K562 (cell line): ENCODE results near the gene CBX3. TPM values are rescaled to one million over a fixed set of nuclear protein-coding genes. Genes with fewer than 3 reads are reported as not detected.

ENCODE experiments used
- COPS2 ChIP-seq: fragments of 450-650 bp; conservative IDR thresholded peaks from 2 replicates; pipeline ENCODE4 v1.6.1; 2016; ENCODE audit warnings: mild to moderate bottlenecking, moderate library complexity
- HMG20B ChIP-seq: fragments of 250-450 bp; sonication (Bioruptor Pico); IDR thresholded peaks from 2 replicates; pipeline ENCODE4 v1.5.0; 2021; ENCODE audit warnings: mild to moderate bottlenecking
- JUND ChIP-seq, 2 experiments: IDR thresholded peaks; 2 replicates in 1 of 2; 3 replicates in 1 of 2; pipeline ENCODE4 v1.6.1; 2011; ENCODE audit warnings: borderline replicate concordance in 2 of 2, low read depth in 2 of 2, low read length in 2 of 2, improper control_type of control experiment in 1 of 2, missing biosample characterization in 1 of 2, missing genetic modification characterization in 1 of 2, missing genetic modification reagents in 1 of 2
- MECOM ChIP-seq: fragments of 250-450 bp; sonication (Bioruptor Pico); IDR thresholded peaks from 2 replicates; pipeline ENCODE4 v1.8.0; 2022; ENCODE audit warnings: inconsistent platforms
- MXI1 ChIP-seq: IDR thresholded peaks from 2 replicates; pipeline ENCODE4 v1.6.1; 2011; ENCODE audit warnings: low read depth, mild to moderate bottlenecking, improper control_type of control experiment, low read length
- NR2C2 ChIP-seq, 2 experiments: fragments of 200-800 bp in 1 of 2; sonication (Bioruptor generic) in 1 of 2; sonication (generic) in 1 of 2; formaldehyde crosslinking in 1 of 2; IDR thresholded peaks; 2 replicates each; pipeline versions ENCODE4 v1.6.1 to v1.8.0; 2016 to 2022; ENCODE audit warnings: mild to moderate bottlenecking in 1 of 2, missing compliant biosample characterization in 1 of 2, missing genetic modification characterization in 1 of 2, missing genetic modification reagents in 1 of 2
- RBBP5 ChIP-seq: fragments of 200-600 bp; sonication (generic); IDR thresholded peaks from 2 replicates; pipeline ENCODE4 v1.6.1; 2012; ENCODE audit warnings: borderline replicate concordance, mild to moderate bottlenecking, low read length, control low read depth, inconsistent platforms; ENCODE audit not compliant: insufficient read depth, poor library complexity, severe bottlenecking
- SNRNP70 ChIP-seq: fragments of 200-400 bp; formaldehyde crosslinking; optimal IDR thresholded peaks from 2 replicates; pipeline ENCODE3; 2017; ENCODE audit warnings: low read depth, low read length
- TCF7 ChIP-seq: sonication (generic); IDR thresholded peaks from 2 replicates; pipeline ENCODE4 v1.6.1; 2016; ENCODE audit warnings: antibody characterized with exemption, borderline replicate concordance
- ZNF57 ChIP-seq: fragments of 450-650 bp; formaldehyde crosslinking; IDR thresholded peaks from 2 replicates; pipeline ENCODE4 v1.4.0; 2020; ENCODE audit warnings: mild to moderate bottlenecking, moderate library complexity
- ZNF584 ChIP-seq: fragments of 200-800 bp; sonication (Bioruptor generic); IDR thresholded peaks from 2 replicates; pipeline ENCODE4 v1.6.1; 2016; ENCODE audit warnings: low read depth, mild to moderate bottlenecking, missing genetic modification characterization, missing compliant biosample characterization
- polyA plus RNA-seq, 8 experiments: library from polyadenylated mRNA; depleted of rRNA in 4 of 8; stranded (reverse) in 5 of 8; unstranded in 3 of 8; fragments of >200 nt; fragmentation: Nextera tagmentation in 2 of 8; fragmentation: Illumina TruSeq in 1 of 8; extraction: Ambion mirVana in 2 of 8; extraction: Trizol in 1 of 8; gene quantifications; 2 replicates each; pipeline versions ENCODE4 v1.2.1 to v1.2.3, GENCODE V29; 2011 to 2014; ENCODE audit warnings: inconsistent platforms in 1 of 8, missing spikeins in 1 of 8
- total RNA-seq, 7 experiments: library from RNA; depleted of rRNA in 6 of 7; stranded (reverse); fragments of >200 nt in 6 of 7; fragmentation: Illumina TruSeq in 2 of 7; extraction: Trizol in 2 of 7; gene quantifications; 2 replicates each; pipeline versions ENCODE4 v1.2.1 to v1.2.3, GENCODE V29; 2011 to 2021; ENCODE audit warnings: low replicate concordance in 1 of 7
- TF ChIP-seq, protein P1 (sequence below), 2 experiments: fragments of 450-650 bp; formaldehyde crosslinking in 1 of 2; IDR thresholded peaks; 2 replicates each; pipeline versions ENCODE4 v1.4.0 to v1.6.1; 2014 to 2020; ENCODE audit warnings: mild to moderate bottlenecking in 2 of 2, borderline replicate concordance in 1 of 2, low read depth in 1 of 2
- TF ChIP-seq, protein P2 (sequence below): fragments of 250-450 bp; sonication (Bioruptor Pico); IDR thresholded peaks from 2 replicates; pipeline ENCODE4 v1.5.0; 2021; ENCODE audit warnings: mild to moderate bottlenecking, moderate library complexity

The CBX3 gene
- total and polyA plus RNA-seq, 9 of the 15 experiments (the other 6 are each of a cell fraction or from before 2014, with no cell fraction given) = 198 to 413 (median 328) TPM

DNA sequence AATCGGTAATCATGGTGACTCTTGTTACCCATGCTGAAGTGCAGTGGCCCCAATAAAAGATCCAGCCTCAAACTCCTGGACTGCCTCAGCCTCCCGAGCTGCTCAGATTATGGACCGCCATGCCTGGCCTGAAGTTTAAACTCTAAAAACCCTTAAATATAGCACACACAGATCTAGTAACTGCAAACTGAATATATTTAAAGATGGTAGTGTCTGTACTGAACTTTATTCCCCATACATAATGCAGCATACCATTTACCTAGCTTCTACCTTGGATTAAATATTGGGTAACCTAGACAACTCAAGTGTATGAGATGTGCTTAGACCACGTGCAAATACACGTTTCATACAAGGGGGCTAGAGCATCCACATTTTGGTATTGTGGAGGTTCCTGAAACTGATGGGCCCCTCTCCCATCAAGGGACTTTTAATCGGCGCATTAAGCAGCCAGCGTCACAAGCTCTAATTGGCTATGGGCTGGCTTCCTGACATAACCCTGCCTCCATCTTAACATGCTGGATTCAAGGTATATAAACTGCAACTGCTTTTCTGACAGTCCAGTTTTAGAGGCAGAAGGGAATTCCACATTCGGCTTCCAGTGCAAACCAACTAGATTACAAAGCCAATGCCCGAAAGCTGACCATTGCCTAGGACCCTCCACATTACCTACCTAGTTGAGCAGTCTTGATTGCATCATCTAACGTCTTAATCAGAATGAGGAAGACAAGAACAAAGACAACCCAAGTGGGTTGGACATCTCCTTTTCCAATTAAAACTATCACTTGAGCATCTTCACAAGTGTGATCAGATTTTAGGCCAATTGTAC is 14.0 kb upstream of the CBX3 start (continued):
- TF ChIP-seq ZNF57 (CRISPR knock-in tag) (0 out of 2 replicates have a peak, but pooled peaks have one; percentile 64), COPS2 (no peak), ZNF584 (no peak), MXI1 (no peak; the same call in 1 of the 2 replicates), TCF7 (no peak), NR2C2 (CRISPR knock-in tag; IDR thresholded peaks at IDR 0.05) (peak; percentile 31; the same call in 1 of the 2 replicates), NR2C2 (tag; IDR thresholded peaks at IDR 0.05) (no peak), MECOM (CRISPR knock-in tag) (peak; percentile 49; the same call in 1 of the 2 replicates), RBBP5 (no peak), JUND (IDR thresholded peaks at IDR 0.05; ENCODE audit: borderline replicate concordance, low read depth, low read length) (peak; percentile 62), JUND (tag; IDR thresholded peaks at IDR 0.05; ENCODE audit: borderline replicate concordance, low read depth, low read length) (no peak; the same call in 2 of the 3 replicates), SNRNP70 (peak; percentile 76), HMG20B (peak; percentile 16; the same call in 1 of the 2 replicates)
- TF ChIP-seq, protein P1, sequence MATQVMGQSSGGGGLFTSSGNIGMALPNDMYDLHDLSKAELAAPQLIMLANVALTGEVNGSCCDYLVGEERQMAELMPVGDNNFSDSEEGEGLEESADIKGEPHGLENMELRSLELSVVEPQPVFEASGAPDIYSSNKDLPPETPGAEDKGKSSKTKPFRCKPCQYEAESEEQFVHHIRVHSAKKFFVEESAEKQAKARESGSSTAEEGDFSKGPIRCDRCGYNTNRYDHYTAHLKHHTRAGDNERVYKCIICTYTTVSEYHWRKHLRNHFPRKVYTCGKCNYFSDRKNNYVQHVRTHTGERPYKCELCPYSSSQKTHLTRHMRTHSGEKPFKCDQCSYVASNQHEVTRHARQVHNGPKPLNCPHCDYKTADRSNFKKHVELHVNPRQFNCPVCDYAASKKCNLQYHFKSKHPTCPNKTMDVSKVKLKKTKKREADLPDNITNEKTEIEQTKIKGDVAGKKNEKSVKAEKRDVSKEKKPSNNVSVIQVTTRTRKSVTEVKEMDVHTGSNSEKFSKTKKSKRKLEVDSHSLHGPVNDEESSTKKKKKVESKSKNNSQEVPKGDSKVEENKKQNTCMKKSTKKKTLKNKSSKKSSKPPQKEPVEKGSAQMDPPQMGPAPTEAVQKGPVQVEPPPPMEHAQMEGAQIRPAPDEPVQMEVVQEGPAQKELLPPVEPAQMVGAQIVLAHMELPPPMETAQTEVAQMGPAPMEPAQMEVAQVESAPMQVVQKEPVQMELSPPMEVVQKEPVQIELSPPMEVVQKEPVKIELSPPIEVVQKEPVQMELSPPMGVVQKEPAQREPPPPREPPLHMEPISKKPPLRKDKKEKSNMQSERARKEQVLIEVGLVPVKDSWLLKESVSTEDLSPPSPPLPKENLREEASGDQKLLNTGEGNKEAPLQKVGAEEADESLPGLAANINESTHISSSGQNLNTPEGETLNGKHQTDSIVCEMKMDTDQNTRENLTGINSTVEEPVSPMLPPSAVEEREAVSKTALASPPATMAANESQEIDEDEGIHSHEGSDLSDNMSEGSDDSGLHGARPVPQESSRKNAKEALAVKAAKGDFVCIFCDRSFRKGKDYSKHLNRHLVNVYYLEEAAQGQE (IDR thresholded peaks at IDR 0.05; ENCODE audit: borderline replicate concordance) = no peak
- TF ChIP-seq, protein P1 (CRISPR knock-in tag; IDR thresholded peaks at IDR 0.05; ENCODE audit: low read depth) = no peak
- TF ChIP-seq, protein P2, sequence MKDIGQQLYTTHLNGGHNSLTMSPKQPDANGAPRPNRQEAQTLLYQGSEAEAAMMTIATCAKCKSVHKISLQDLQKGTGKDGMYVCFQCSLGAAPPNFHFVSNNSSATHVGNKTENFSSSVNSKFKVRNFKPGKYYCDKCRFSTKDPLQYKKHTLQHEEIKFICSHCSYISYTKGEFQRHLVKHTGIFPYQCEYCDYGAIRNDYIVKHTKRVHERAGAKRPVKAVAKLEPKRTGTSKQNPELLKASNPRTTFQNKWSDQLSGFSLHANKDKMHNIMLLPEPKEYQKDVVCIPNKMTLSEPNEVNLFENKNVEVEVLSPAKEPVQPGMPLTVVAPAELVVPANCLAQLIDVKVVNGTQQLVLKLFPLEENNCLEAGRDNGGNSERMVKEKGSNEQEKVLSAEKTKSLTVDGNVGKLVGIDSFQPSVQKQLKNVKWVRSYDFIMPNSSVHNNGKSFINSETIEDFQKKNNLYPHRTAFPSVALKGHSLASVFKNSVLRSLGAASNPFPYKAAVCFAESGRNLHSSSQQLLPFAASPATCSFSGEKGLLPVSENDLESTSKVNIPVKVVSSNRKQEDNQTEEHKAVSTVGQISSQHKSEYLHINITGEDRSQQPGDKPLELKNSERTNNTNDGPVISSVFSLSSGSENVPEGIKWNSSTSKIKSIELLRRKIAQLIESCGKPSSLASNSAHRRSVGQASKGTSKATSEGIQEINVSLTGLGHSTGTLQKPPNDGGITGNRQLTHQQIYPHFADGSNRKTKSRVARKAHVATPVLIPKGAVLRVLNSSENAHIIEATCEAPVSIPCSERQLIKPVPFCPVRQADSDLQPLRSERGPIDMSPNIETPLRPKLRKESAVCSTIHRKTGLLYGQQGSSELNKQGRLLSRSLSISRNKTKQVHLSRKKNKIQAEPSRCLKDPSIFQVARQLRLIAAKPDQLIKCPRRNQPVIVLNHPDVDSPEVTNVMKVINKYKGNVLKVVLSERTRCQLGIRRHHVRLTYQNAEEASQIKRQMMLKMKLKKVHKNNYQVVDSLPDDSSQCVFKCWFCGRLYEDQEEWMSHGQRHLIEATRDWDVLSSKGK = peak; percentile 68; the same call in 1 of the 2 replicates
